CD4-positive, alpha-beta T cell treated with Interleukin-10 for 1 hour (primary cell): ENCODE results near the gene TMCO2.
"Not testable (repeated sequence)": the region's sequence is repeated elsewhere in the genome, so short reads cannot be mapped to it uniquely, and the experiment has no call there.

Experiments used
- DNase-seq: peaks from one replicate; pipeline ENCODE4 v3.0.0-alpha.2; 2020

Gene TMCO2

GRCh38 chr1:40247655-40248054 is at the start of gene TMCO2:
TMCO2 (plus strand) TSS chr1:40247937; CDS start chr1:40247994, 57 bp downstream.
- DNase-seq = no peak

GRCh38 chr1:40199126-40199525 is 48.6 kb upstream of the TMCO2 start:
- DNase-seq = no peak

GRCh38 chr1:40204856-40205255 is 42.9 kb upstream of the TMCO2 start:
- DNase-seq = no peak

GRCh38 chr1:40210511-40211204 is 37.1 kb upstream of the TMCO2 start:
- no peak for DNase-seq

GRCh38 chr1:40218333-40218732 is 29.4 kb upstream of the TMCO2 start:
- no peak for DNase-seq

GRCh38 chr1:40221471-40221905 is 26.2 kb upstream of the TMCO2 start:
- DNase-seq = not testable (repeated sequence)

GRCh38 chr1:40221977-40222772 is 25.6 kb upstream of the TMCO2 start:
- no peak for DNase-seq

GRCh38 chr1:40224040-40224439 is 23.7 kb upstream of the TMCO2 start:
- no peak for DNase-seq

GRCh38 chr1:40226192-40226591 is 21.5 kb upstream of the TMCO2 start:
- DNase-seq = no peak

- peak; percentile 50 for DNase-seq
Measured at GRCh38 chr1:40232444-40232843, 15.3 kb upstream of the TMCO2 start.

- DNase-seq = no peak
Measured at GRCh38 chr1:40239626-40240025, 8.1 kb upstream of the TMCO2 start.

GRCh38 chr1:40240390-40240789 is 7.3 kb upstream of the TMCO2 start:
- DNase-seq = no peak

- DNase-seq = no peak
Measured at GRCh38 chr1:40241362-40241761, 6.4 kb upstream of the TMCO2 start.

GRCh38 chr1:40243351-40243750 is 4.4 kb upstream of the TMCO2 start:
- no peak for DNase-seq

- DNase-seq = no peak
Measured at GRCh38 chr1:40244138-40244744, 3.5 kb upstream of the TMCO2 start.

- DNase-seq = no peak
Measured at GRCh38 chr1:40245686-40246085, 2.1 kb upstream of the TMCO2 start.

- no peak for DNase-seq
Measured at GRCh38 chr1:40248412-40248811, 675 bp downstream of the TMCO2 start.

GRCh38 chr1:40251456-40251855 is 3.7 kb downstream of the TMCO2 start:
- DNase-seq = no peak

GRCh38 chr1:40252601-40253000 is 4.9 kb downstream of the TMCO2 start:
- no peak for DNase-seq

- no peak for DNase-seq
Measured at GRCh38 chr1:40255231-40255630, 7.5 kb downstream of the TMCO2 start.

- DNase-seq = no peak
Measured at GRCh38 chr1:40256401-40257084, 8.8 kb downstream of the TMCO2 start.

- DNase-seq = no peak
Measured at GRCh38 chr1:40257313-40257687, 9.6 kb downstream of the TMCO2 start.

GRCh38 chr1:40257688-40258444 is 10.1 kb downstream of the TMCO2 start, which contains the start of gene ZMPSTE24:
ZMPSTE24 (plus strand) TSS chr1:40258236; CDS start chr1:40258272, 36 bp downstream.
- DNase-seq = peak; percentile 99
